Peyer's patch (tissue), 4 donors: ENCODE measurements around the gene PRDM5.

Experiments
- POLR2A ChIP-seq, 2 donors: fragments of 450-650 bp; IDR thresholded peaks; one replicate each; pipeline ENCODE4 v1.5.1; 2017; ENCODE audit warnings: antibody characterized with exemption in 2 of 2, mild to moderate bottlenecking in 2 of 2, moderate library complexity in 2 of 2
- TF ChIP-seq, protein P1 (sequence below), 6 experiments: fragments of 450-650 bp in 4 of 6; fragments of 200-600 bp in 2 of 6; sonication (generic) in 1 of 6; IDR thresholded peaks; one replicate each; pipeline ENCODE4 v1.5.1; 2017 to 2019; ENCODE audit warnings: antibody characterized with exemption in 6 of 6, mild to moderate bottlenecking in 3 of 6, moderate library complexity in 1 of 6

DNA sequence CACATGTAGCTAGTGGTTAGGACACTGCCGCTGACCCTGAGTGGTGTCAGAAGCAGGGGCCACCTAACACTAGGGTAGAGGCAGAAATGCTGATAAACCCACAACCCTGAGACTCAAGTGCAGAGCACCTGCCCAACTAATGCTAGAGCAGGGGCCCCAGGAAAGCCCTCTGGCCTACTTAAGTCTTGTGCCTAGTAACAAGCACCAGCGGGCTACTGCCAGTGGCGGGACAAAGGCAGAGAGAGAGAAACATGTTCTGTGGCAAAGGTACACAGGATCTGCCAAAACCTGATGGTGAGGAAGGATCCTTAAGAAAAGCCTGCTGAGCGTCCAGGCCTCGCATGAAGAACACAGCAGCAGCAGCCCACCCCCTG lies 172.4 kb downstream of the PRDM5 start:
- TF ChIP-seq, protein P1, sequence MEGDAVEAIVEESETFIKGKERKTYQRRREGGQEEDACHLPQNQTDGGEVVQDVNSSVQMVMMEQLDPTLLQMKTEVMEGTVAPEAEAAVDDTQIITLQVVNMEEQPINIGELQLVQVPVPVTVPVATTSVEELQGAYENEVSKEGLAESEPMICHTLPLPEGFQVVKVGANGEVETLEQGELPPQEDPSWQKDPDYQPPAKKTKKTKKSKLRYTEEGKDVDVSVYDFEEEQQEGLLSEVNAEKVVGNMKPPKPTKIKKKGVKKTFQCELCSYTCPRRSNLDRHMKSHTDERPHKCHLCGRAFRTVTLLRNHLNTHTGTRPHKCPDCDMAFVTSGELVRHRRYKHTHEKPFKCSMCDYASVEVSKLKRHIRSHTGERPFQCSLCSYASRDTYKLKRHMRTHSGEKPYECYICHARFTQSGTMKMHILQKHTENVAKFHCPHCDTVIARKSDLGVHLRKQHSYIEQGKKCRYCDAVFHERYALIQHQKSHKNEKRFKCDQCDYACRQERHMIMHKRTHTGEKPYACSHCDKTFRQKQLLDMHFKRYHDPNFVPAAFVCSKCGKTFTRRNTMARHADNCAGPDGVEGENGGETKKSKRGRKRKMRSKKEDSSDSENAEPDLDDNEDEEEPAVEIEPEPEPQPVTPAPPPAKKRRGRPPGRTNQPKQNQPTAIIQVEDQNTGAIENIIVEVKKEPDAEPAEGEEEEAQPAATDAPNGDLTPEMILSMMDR (IDR thresholded peaks at IDR 0.05): no peak
- TF ChIP-seq POLR2A (IDR thresholded peaks at IDR 0.05): no peak
